HL-60/S4 (cell line): Measurements from ENCODE around the gene NTNG1.

Experiments
- in situ Hi-C: fragments of 300-500 bp; cut with MboI; formaldehyde crosslinking; loops from 2 replicates; pipeline ENCODE4 v1.14.3; 2022; ENCODE audit warnings: low sequenced_read_pairs

The NTNG1 gene

DNA sequence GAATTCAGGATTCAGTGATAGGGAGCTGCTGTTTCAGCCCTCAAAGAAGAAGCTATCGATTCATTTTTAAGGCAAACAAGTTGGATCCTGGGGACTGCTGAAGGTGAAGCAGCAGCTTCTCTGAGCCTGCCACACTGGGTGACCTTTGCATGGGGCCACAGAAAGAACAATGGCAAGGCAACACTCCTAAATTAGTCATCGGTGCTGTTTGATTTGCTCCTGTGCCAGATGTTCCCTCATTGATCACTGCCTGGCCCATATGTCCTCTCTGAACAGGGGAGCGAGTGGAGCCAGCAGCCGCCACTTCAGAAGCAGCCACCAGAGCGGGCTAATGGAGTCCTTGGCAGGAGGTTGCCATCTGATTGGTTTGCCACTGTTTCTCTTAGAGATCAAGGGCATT is 391.5 kb downstream of the NTNG1 start:
- in situ Hi-C loops, result no loop called here
